ENCODE measurements around the gene GATB. TPM values are rescaled to one million over a fixed set of nuclear protein-coding genes. Genes with fewer than 3 reads are reported as not detected.
A peak's percentile ranks its signal among the peaks of the same experiment; 100 is the strongest.

The GATB gene
- total and polyA plus RNA-seq, 2 of the 4 experiments (the other 2 are of a cell fraction) = 18.7 to 20.3 TPM

GRCh38 chr4:151797131-151797530 lies 36.3 kb upstream of the GATB start:
- dilution Hi-C loops (cut with HindIII; ENCODE audit: low sequenced_read_pairs, unreplicated experiment) = no loop called here

More at GRCh38 chr4:151797131-151797530, 36.3 kb upstream of the GATB start:
- ChIA-PET CTCF (interaction anchor here (0.6 kb wide), 1 partner anchor 193 kb away, joined by 4 read pairs; no protein-coding TSS in a partner anchor), POLR2A (ENCODE audit: unreplicated experiment) (interaction anchor here (0.6 kb wide), 1 partner anchor 8 kb away, joined by 4 read pairs; no protein-coding TSS in a partner anchor)
- Histone ChIP-seq H3K18ac (ENCODE audit: low read depth, low read length) (no peak overlapping the region), H3K9me1 (ENCODE audit: insufficient read depth, low read length) (no peaks in the 10 kb centered on the region), H2BK20ac (ENCODE audit: low read depth, low read length) (no peak overlapping the region; the same call in 1 of the 2 replicates), H3K14ac (replicated peaks; ENCODE audit: low read depth, low read length) (no peak overlapping the region), H2BK15ac (ENCODE audit: low read depth, low read length) (no peak overlapping the region), H3K36me3 (ENCODE audit: control insufficient read depth, insufficient read depth, low read length) (no peaks in the 10 kb centered on the region), H3K27me3 (ENCODE audit: control insufficient read depth, insufficient read depth, low read length) (peaks cover 17% of the 10 kb centered on the region), H3K4me1 (ENCODE audit: control insufficient read depth, insufficient read depth, low read length) (no peaks in the 10 kb centered on the region), H3K56ac (ENCODE audit: extremely low read depth, insufficient read depth, low read length) (no peak overlapping the region), H2AFZ (replicated peaks; ENCODE audit: low read length, poor library complexity) (no peak overlapping the region), H4K8ac (ENCODE audit: low read depth in 2 of 2, low read length in 2 of 2) (no peak overlapping the region), H2AK5ac (ENCODE audit: low read depth, low read length) (no peak overlapping the region), H3K79me1 (ENCODE audit: low read depth in 1 of 2, low read length in 2 of 2) (no peaks in the 10 kb centered on the region), H3K4me3 (ENCODE audit: insufficient read depth, low read depth, low read length) (no peak overlapping the region), H3K4ac (ENCODE audit: low read depth, low read length) (no peak overlapping the region), H4K91ac (ENCODE audit: insufficient read depth, low read depth, low read length) (no peak overlapping the region), H2BK5ac (ENCODE audit: low read depth, low read length, poor library complexity, severe bottlenecking) (no peak overlapping the region), H4K20me1 (ENCODE audit: insufficient read depth, low read length) (no peaks in the 10 kb centered on the region), H3K27ac (ENCODE audit: insufficient read depth, low read length) (no peak overlapping the region), H3K23ac (ENCODE audit: low read depth, low read length) (no peak overlapping the region), H2BK120ac (ENCODE audit: low read depth, low read length) (no peak overlapping the region), H3K4me2 (ENCODE audit: low read depth, low read length) (no peak overlapping the region), H2AK9ac (replicated peaks; ENCODE audit: low read depth, low read length, poor library complexity) (no peak overlapping the region), H3K9me3 (ENCODE audit: control insufficient read depth, insufficient read depth, low read length) (no peaks in the 10 kb centered on the region), H3K9ac (ENCODE audit: low read depth, low read length) (no peak overlapping the region), H4K5ac (ENCODE audit: low read depth, low read length) (no peak overlapping the region)
- no TSS peak for BruUV-seq (replicated peaks)
- 21% methylated on average over 3 of the region's 3 CpGs; no CpG with 5 or more reads in 1 of the 2 experiments for WGBS, 2 experiments (ENCODE audit: extremely low coverage in 2 of 2, insufficient read length in 1 of 2)
- intact Hi-C loops (cut with micrococcal nuclease) (no loop called here), in situ Hi-C loops (cut with MboI; ENCODE audit: low sequenced_read_pairs) (no loop called here)
- no peak for TF ChIP-seq NFE2L2 (IDR thresholded peaks at IDR 0.05; ENCODE audit: low read depth, low read length)
- TF ChIP-seq CEBPB (IDR thresholded peaks at IDR 0.05; ENCODE audit: low read depth, low read length) = 0 out of 2 replicates have a peak, but pooled peaks have one; percentile 5
- ATAC-seq (ENCODE audit: low read depth) (no peak), DNase-seq (no peak)

All from IMR-90 (cell line).